SU-DHL-6 (cell line): ENCODE measurements around the gene TMEM200B.

Experiments used
- EZH2phosphoT487 ChIP-seq: fragments of 200-600 bp; sonication (generic), shearing (Covaris generic); conservative IDR thresholded peaks from 2 replicates; pipeline ENCODE4 v1.6.1; 2018; ENCODE audit warnings: mild to moderate bottlenecking, antibody characterized with exemption, low read length, moderate library complexity, mixed read lengths
- TF ChIP-seq, protein P1 (sequence below): fragments of 200-600 bp; sonication (generic); IDR thresholded peaks from one replicate; pipeline ENCODE4 v1.5.1; 2017; ENCODE audit warnings: antibody characterized with exemption, mild to moderate bottlenecking, low read length, moderate library complexity; ENCODE audit not compliant: insufficient read depth, poor library complexity, severe bottlenecking

DNA sequence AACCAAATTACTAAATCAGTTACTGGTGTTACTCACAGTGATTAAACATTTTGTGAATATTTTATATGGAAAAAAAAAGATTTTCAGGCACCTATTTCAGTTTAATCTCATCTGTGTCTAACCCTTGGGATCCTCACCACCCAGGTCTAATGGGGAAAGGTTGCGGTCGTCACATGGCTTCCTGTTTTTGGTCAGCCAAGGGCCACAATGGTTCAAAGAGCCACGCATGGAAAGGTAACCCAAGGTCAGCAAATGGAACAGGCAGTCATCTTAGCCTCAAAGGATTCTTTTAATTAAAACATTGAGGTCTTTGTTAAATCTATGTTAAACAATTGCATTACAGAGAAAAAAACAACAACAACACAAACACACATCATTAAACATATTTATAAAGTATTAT lies 36.1 kb upstream of the TMEM200B start:
- TF ChIP-seq, protein P1, sequence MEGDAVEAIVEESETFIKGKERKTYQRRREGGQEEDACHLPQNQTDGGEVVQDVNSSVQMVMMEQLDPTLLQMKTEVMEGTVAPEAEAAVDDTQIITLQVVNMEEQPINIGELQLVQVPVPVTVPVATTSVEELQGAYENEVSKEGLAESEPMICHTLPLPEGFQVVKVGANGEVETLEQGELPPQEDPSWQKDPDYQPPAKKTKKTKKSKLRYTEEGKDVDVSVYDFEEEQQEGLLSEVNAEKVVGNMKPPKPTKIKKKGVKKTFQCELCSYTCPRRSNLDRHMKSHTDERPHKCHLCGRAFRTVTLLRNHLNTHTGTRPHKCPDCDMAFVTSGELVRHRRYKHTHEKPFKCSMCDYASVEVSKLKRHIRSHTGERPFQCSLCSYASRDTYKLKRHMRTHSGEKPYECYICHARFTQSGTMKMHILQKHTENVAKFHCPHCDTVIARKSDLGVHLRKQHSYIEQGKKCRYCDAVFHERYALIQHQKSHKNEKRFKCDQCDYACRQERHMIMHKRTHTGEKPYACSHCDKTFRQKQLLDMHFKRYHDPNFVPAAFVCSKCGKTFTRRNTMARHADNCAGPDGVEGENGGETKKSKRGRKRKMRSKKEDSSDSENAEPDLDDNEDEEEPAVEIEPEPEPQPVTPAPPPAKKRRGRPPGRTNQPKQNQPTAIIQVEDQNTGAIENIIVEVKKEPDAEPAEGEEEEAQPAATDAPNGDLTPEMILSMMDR = no peak
- TF ChIP-seq EZH2phosphoT487 = no peak
